IPS-20b (cell line): Measurements from ENCODE around the gene LRRC37A2.
"Not testable (repeated sequence)": the region's sequence is repeated elsewhere in the genome, so short reads cannot be mapped to it uniquely, and the experiment has no call there.

Experiments
- H3K27ac ChIP-seq: one replicate; pipeline ENCODE4 v1.5.1; 2013; ENCODE audit warnings: low read length
- H3K27me3 ChIP-seq: 2 replicates; pipeline ENCODE4 v1.6.1; 2013; ENCODE audit warnings: mild to moderate bottlenecking, low read length, inconsistent platforms; ENCODE audit not compliant: insufficient read depth
- H3K36me3 ChIP-seq: 2 replicates; pipeline ENCODE4 v1.6.1; 2013; ENCODE audit warnings: low read depth, mild to moderate bottlenecking, inconsistent platforms, low read length, moderate library complexity; ENCODE audit not compliant: insufficient read depth
- H3K4me1 ChIP-seq: 2 replicates; pipeline ENCODE4 v1.6.1; 2013; ENCODE audit warnings: mild to moderate bottlenecking, control low read depth, inconsistent platforms, low read length, moderate library complexity; ENCODE audit not compliant: insufficient read depth
- H3K4me3 ChIP-seq: 2 replicates; pipeline ENCODE4 v1.5.1; 2013; ENCODE audit warnings: mild to moderate bottlenecking, low read length, inconsistent platforms
- H3K9ac ChIP-seq: 2 replicates; pipeline ENCODE4 v1.6.1; 2013; ENCODE audit warnings: low read depth, mild to moderate bottlenecking, inconsistent platforms, low read length, moderate library complexity
- H3K9me3 ChIP-seq: 2 replicates; pipeline ENCODE4 v1.6.1; 2013; ENCODE audit warnings: mild to moderate bottlenecking, low read depth, low read length, inconsistent platforms; ENCODE audit not compliant: insufficient read depth

LRRC37A2 gene

GRCh38 chr17:46512168-46512567 lies at the start of gene LRRC37A2:
TSS of gene LRRC37A2 (plus strand) at chr17:46512468. CDS start at chr17:46512713, 245 bp downstream.
- H3K27me3 ChIP-seq, H3K9me3 ChIP-seq, H3K27ac ChIP-seq, H3K4me1 ChIP-seq, H3K9ac ChIP-seq, H3K4me3 ChIP-seq, H3K36me3 ChIP-seq: not testable (repeated sequence)

- not testable (repeated sequence) for H3K4me3 ChIP-seq, H3K9ac ChIP-seq
Observed at GRCh38 chr17:46467618-46468017, 44.6 kb upstream of the LRRC37A2 start.

GRCh38 chr17:46474489-46474888 lies 37.8 kb upstream of the LRRC37A2 start:
- H3K27ac ChIP-seq, H3K4me3 ChIP-seq, H3K27me3 ChIP-seq, H3K36me3 ChIP-seq, H3K9me3 ChIP-seq, H3K9ac ChIP-seq, H3K4me1 ChIP-seq: not testable (repeated sequence)

More at GRCh38 chr17:46467618-46468017, 44.6 kb upstream of the LRRC37A2 start:
- not testable (repeated sequence) for H3K9me3 ChIP-seq, H3K27me3 ChIP-seq, H3K36me3 ChIP-seq, H3K27ac ChIP-seq, H3K4me1 ChIP-seq

GRCh38 chr17:46475583-46475982 lies 36.7 kb upstream of the LRRC37A2 start:
- not testable (repeated sequence) for H3K27ac ChIP-seq, H3K4me1 ChIP-seq, H3K4me3 ChIP-seq, H3K9ac ChIP-seq, H3K27me3 ChIP-seq, H3K36me3 ChIP-seq, H3K9me3 ChIP-seq

- not testable (repeated sequence) for H3K9me3 ChIP-seq, H3K9ac ChIP-seq, H3K36me3 ChIP-seq, H3K27me3 ChIP-seq, H3K27ac ChIP-seq, H3K4me1 ChIP-seq, H3K4me3 ChIP-seq
Observed at GRCh38 chr17:46478823-46479222, 33.4 kb upstream of the LRRC37A2 start.

- not testable (repeated sequence) for H3K9ac ChIP-seq, H3K36me3 ChIP-seq, H3K9me3 ChIP-seq, H3K4me1 ChIP-seq, H3K27me3 ChIP-seq, H3K4me3 ChIP-seq, H3K27ac ChIP-seq
Observed at GRCh38 chr17:46481310-46481709, 31.0 kb upstream of the LRRC37A2 start.

GRCh38 chr17:46492021-46492420 lies 20.2 kb upstream of the LRRC37A2 start:
- H3K9ac ChIP-seq, H3K27me3 ChIP-seq, H3K4me3 ChIP-seq, H3K36me3 ChIP-seq, H3K27ac ChIP-seq, H3K4me1 ChIP-seq, H3K9me3 ChIP-seq: not testable (repeated sequence)

GRCh38 chr17:46499437-46500139 lies 12.7 kb upstream of the LRRC37A2 start:
- H3K4me3 ChIP-seq, H3K36me3 ChIP-seq, H3K4me1 ChIP-seq, H3K27ac ChIP-seq, H3K27me3 ChIP-seq, H3K9me3 ChIP-seq, H3K9ac ChIP-seq: not testable (repeated sequence)

- not testable (repeated sequence) for H3K27me3 ChIP-seq, H3K4me1 ChIP-seq, H3K9ac ChIP-seq, H3K9me3 ChIP-seq, H3K36me3 ChIP-seq, H3K27ac ChIP-seq, H3K4me3 ChIP-seq
Observed at GRCh38 chr17:46505896-46506295, 6.4 kb upstream of the LRRC37A2 start.

GRCh38 chr17:46534716-46535115 lies 22.4 kb downstream of the LRRC37A2 start:
- H3K9ac ChIP-seq, H3K27ac ChIP-seq, H3K4me3 ChIP-seq, H3K36me3 ChIP-seq, H3K4me1 ChIP-seq, H3K9me3 ChIP-seq, H3K27me3 ChIP-seq: not testable (repeated sequence)

- H3K27me3 ChIP-seq, H3K27ac ChIP-seq, H3K4me1 ChIP-seq, H3K9ac ChIP-seq, H3K9me3 ChIP-seq, H3K4me3 ChIP-seq, H3K36me3 ChIP-seq: not testable (repeated sequence)
Observed at GRCh38 chr17:46548607-46549006, 36.3 kb downstream of the LRRC37A2 start.

GRCh38 chr17:46559155-46559554 lies 46.9 kb downstream of the LRRC37A2 start:
- H3K4me1 ChIP-seq, H3K9me3 ChIP-seq, H3K27ac ChIP-seq, H3K4me3 ChIP-seq, H3K27me3 ChIP-seq, H3K36me3 ChIP-seq, H3K9ac ChIP-seq: not testable (repeated sequence)

GRCh38 chr17:46560048-46560447 lies 47.8 kb downstream of the LRRC37A2 start:
- H3K27ac ChIP-seq, H3K9me3 ChIP-seq, H3K4me3 ChIP-seq, H3K4me1 ChIP-seq, H3K9ac ChIP-seq, H3K27me3 ChIP-seq, H3K36me3 ChIP-seq: not testable (repeated sequence)
